Hindlimb muscle (tissue), 1 donor: ENCODE results near the gene MAST2. TPM values are rescaled to one million over a fixed set of nuclear protein-coding genes. Genes with fewer than 3 reads are reported as not detected.
A peak's percentile ranks its signal among the peaks of the same experiment; 100 is the strongest.
"Not testable (repeated sequence)": the region's sequence is repeated elsewhere in the genome, so short reads cannot be mapped to it uniquely, and the experiment has no call there.

ENCODE experiments used
- DNase-seq: peaks from one replicate; pipeline ENCODE4 v3.0.0-alpha.2; 2013
- polyA plus RNA-seq: library from polyadenylated mRNA; unstranded; fragments of 120-200 nt; gene quantifications from one replicate; pipeline ENCODE4 v1.2.1, GENCODE V29; 2013; ENCODE audit not compliant: insufficient read length

The MAST2 gene
- polyA plus RNA-seq, 1 donor = 96.2 TPM

DNA sequence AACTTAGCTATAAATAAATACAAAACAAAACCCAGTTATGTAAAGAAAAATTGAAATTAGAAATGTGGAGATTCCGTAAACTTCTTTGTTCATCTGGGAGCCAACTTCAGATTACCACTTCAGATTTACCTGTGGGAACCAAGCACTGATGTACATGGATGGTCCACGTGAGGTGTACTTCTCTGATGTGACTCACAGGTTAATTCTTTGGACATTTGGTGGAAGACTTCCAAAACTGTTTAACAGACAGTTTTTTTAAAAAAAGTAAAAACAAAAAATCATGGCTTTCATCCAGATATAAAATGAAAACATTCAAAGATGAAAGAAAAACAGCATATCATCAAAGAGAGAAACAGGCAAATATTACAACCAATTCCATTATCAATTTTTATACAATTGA lies 92.0 kb downstream of the MAST2 start:
- no peak for DNase-seq

DNA sequence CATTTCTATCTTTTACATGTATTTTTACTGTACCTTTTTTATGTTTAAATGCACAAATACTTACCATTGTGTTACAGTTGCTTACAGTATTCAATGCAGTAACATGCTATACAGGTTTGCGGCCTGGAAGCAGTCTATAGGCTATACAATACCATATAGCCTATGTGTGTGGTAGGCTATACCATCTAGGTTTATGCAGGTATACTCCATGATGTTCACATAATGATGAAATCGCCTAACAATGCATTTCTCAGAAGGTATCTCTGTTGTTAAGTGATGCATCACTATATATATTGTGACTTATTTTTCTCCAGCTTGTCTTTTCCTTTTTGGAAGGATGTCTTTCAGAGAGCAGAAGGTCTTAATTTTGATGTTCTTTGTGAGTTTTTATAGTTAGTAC lies 103.5 kb downstream of the MAST2 start:
- no peak for DNase-seq

DNA sequence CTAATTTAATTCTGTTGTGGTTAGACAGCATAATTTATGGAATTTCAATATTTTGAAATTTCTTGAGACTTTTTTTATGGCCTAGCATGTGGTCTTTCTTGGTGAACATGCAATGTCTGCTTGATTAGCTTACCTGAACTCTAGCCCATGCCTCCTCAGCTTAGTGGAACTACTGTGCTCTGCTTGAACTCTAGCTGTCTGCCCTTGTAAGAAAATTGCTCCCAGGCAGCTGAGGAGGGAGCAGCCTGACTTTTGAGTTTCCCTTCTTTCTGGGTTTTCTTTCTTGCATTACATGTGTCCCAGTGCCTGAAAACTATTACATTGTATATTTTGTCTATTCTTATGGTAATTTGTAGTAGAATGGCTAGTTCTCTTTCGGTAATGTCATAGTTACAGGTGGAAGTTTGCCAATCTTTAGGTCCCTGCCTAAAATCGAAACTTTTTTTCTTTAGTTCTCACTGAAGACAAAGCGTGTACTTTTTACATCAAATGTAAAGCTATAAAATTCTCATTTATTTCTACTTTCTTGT lies 105.3 kb downstream of the MAST2 start:
- DNase-seq = no peak

DNA sequence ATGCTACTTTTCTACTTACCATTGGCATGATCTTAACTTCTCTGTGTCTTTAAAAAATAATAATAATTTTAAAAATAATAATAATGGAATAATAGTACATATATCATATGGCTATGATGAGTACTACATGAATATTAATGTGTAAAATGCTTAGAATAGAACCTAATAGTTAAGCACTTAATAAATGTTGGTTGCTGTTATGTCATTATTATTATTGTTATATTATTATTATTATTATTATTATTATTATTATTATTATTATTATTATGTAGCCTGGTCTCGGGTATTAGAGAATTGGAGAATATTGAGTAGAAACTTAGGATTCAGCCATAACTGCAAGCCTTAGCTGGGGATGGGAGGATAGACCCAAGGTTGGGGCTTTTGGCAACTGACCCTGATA lies 108.2 kb downstream of the MAST2 start:
- DNase-seq = no peak

DNA sequence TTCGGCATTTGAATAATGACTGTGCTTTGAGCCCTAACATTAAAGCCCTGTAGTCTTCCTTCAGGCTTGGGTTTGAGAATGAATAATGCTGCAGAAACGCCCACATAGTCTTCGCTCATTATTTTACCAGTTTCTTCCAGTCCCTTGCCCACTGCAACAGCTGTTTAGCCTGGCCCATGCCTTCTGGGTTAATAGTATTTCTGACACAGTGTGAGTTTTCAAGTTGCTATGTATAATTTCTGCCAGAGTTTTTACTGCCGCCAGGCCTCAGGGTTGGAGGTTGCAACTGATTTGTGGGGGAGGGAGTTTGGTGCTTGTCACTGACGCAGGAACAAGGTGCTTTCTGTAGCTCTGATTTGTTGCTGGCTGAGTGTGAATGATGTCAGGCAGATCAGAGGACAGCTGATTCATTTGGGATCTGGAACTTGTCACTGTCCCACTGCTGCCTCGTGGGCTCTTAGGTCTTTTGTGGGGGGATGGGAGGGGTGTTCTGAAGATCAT lies 109.8 kb downstream of the MAST2 start:
- peak; percentile 21 for DNase-seq

DNA sequence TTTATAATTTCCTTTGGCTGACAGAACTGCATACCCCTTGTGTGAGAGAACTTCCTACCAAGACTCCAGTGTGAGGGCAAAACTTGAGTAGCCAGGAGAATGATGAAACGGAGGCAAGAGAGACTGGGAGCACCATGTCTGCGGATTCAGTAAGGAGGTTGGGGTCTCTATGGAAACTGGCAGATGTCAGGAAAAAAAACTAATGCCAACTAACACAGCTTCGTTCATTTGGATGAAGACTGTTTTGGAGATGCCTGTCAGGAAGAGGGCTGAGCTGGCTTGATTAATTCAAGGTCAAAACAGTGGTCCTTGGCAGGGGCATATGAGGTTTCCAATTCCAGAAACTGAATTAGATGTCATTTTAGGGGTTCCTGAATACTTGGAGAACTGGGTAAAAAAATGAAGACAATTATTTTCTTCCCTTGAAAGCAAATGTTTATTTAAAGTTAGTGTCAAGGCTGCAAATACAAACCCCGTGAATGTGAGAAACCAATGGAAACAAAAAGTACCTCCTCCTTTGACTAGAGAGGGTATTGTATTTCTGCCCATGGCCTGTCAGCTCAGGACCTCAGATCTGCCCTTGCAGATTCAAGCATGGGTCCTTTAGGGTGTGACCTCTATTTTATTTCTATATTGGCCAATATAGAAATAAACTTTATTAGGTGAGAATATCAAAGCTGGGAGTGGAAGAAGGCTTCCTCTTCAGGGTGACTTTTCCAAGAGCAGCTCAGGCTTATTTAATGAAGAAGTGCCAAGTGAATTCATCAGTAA lies 110.5 kb downstream of the MAST2 start:
- no peak for DNase-seq

DNA sequence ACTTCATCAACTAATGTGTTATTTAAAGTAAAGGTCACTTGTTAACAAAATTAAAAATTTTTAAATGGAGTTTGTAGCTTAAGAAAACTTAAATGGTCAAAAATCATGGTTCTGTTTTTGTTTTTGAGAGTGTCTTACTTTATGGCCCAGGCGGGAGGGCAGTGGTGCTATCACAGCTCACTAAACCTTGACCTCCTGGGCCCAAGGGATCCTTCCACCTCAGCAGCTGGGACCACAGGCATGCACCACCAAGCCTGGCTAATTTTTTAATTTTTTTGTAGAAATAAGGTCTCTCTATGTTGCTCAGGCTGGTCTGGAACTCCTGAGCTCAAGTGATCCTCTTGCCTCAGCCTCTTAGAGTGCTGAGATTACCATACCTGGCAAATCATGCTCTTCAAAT lies 111.4 kb downstream of the MAST2 start:
- DNase-seq = no peak

DNA sequence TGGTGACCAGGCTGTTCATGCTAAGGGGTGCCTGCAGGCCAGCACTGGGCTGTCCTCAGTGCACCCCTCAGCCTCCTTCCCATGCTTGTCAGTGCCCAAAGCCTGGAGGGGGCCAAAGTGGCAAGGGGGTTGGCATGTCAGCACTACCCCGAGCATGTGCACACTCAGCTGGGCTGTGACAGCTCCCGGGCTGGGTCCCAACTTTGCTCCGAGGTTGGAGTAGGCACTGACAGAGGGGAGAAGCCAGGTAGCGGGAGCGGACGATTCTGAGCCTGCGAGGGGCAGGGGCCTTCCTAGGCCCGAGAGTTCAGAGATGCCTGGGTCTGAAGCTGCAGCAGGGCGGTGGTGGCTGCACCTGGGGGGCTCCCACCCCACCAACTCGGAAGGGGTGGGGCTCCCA lies 119.0 kb downstream of the MAST2 start:
- DNase-seq = no peak

DNA sequence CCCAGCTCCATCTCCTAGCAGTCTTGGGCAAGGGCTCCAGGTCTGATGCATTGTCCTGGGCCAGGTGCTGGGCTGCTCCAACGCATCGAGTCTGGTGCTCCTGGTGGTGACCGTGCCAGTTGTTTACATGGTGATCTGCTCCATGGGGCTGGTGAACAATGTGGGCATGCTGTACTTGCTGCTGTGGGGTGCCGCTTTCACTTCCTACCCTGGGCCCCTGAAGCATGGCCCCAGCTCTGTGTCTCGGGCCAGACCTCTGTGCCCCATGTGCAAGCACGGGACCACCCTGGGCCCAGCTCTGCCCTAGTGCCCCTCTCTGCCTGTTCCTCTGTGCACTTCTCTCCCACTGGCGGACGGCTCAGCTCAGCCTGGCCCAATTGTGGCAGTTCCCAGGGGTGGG lies 119.4 kb downstream of the MAST2 start:
- DNase-seq = no peak

DNA sequence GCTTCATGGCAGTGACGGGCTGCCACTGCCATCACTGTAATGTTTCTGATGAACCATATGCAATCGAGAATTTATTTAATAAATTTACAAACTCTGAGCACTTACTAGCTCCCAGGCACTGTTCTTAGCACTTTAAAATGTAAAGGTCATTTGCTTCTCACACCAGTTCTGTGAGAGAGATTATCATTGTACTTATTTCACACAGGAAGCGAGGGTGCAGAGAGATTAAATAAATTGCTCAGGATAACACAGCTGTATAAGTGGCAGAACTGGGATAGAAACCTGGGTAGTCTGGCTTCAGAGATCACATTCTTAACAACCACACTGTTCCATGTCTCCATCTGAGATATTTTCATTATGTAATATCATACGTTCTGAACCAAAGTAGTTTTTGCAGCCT lies 119.9 kb downstream of the MAST2 start:
- DNase-seq = no peak

DNA sequence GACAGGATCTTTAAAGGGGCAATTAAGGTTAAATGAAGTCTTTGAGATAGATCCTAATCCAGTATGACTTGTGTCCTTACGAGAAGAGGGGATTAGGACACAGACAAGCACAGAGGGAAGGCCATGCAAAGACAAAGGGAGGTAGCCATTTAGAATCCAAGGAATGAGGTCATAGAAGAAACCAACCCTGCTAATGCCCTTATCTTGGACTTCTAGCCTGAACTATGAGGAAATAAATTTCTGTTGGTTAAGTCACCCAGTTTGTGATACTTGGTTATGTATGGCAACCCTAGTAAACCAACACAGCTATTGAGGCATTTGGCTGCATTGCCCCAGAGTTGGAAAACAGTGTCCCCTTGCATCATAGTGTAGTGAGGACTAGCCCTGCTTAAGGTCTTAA lies 121.3 kb downstream of the MAST2 start:
- DNase-seq = no peak

DNA sequence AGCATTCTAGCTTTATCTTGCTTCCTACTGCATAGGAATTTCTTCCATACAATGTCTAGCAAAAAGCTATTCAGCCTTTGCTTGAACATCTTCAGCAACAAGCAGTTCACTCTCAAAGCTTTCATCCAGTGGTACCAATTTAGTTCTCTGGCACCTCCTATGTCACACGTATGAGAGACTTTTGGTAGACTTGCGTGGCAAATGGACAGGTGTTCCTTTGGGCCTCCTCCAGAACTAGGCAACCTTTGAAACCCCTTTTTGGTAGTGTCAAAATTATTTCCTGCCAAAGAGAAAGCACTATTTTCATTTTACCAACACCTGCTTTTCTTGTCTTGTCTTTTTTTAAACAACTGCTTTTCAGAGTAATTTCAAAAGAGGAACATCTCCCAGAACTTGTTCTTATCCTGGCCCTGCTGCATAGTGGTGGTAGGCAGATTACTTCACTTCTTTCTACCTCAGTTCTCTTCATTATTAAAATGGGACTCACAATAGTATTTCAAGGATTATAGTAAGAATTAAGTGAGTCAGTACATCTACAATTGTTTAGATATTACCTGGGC lies 122.4 kb downstream of the MAST2 start:
- no peak for DNase-seq

DNA sequence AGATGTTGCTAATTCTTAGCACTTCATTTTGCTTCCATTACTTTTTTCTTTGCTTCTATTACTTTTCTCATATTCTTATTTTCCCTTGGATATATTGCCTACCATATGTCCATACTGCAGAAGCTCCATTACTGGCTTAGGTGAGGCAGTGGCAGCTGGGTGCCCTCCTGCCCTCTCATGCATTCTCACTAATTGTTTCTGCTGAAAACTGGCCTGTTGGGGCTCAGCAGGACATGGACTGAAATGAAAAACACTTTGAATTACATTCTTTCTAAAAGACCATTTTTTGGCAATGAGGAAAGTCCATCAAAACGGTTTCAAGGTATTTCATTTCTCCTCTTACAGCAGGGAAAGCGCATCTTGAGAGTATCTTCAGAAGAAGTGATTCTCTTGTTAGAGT lies 122.9 kb downstream of the MAST2 start:
- no peak for DNase-seq

DNA sequence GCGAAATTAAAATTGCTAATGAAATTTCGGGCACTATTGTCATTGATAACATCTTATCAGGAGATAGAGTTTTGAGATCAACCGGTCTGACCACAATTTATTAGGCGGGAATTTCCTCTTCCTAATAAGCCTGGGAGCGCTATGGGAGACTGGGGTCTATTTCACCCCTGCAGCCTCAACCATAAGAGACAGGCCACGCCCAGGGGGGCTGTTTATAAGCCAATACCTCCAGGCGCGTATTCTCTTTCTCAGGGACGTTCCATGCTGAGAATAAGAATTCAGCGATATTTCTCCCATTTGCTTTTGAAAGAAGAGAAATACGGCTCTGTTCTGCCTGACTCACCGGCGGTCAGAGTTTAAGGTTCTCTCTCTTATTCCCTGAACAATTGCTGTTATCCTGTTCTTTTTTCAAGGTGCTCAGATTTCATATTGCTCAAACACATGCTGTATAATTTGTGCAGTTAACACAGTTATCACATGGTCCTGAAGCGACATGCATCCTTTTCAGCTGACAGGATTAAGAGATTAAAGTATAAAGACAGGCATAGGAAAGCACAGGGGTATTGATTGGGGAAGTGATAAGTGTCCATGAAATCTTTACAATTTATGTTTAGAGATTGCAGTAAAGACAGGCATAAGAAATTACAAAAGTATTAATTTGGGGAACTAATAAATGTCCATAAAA lies 124.0 kb downstream of the MAST2 start:
- not testable (repeated sequence) for DNase-seq

DNA sequence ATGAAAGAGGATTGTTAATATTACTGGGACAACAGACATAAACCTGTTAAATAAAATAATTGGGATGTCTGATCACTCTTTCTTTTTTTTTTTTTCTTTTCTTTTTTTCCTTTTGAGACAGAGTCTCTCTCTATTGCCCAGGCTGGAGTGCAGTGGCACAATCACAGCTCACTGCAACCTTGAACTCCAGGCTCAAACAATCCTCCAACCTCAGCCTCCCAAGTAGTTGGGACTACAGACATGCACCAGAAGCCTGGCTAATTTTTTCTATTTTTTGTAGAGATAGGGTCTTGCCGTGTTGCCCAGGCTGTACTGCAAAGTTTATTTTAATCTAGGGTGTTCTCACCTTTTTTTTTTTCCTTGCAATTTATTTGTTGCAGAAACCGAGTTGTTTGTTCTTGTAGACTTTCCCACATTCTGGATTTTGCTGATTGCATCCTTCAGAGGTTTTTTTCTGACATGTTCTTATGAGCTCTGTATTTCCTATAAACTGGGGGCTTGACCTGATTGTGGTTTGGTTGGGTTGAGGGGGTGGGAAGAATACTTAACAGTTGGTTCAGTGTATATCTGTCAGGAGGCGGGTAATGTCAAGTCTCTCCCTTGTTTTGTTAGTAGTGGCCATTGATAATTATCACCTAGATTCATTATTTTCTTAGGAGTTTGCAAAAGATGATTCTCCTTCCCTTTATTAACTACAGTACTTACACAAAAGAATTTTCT lies 125.2 kb downstream of the MAST2 start:
- DNase-seq = no peak

DNA sequence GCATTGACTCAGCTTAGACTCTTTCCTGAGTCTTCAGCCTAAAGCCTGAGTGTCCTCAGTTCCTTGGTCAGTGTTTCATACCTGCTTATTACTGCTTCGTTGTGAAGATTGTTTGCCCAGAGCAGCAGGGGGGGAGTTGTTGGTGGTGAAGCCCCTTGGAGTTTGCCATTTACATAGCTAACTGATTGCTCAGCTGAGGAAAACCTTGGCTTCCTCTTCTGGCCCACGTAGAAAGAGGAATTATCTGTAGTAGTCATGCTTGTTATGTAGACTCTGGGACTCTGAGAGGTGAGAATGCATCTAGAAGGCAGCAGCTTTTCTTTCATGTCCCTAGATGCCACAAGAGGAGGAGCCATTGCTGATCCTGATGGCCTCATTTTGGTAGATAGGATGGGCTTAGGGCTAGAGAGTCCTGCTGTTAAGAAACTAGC lies 125.9 kb downstream of the MAST2 start:
- no peak for DNase-seq

DNA sequence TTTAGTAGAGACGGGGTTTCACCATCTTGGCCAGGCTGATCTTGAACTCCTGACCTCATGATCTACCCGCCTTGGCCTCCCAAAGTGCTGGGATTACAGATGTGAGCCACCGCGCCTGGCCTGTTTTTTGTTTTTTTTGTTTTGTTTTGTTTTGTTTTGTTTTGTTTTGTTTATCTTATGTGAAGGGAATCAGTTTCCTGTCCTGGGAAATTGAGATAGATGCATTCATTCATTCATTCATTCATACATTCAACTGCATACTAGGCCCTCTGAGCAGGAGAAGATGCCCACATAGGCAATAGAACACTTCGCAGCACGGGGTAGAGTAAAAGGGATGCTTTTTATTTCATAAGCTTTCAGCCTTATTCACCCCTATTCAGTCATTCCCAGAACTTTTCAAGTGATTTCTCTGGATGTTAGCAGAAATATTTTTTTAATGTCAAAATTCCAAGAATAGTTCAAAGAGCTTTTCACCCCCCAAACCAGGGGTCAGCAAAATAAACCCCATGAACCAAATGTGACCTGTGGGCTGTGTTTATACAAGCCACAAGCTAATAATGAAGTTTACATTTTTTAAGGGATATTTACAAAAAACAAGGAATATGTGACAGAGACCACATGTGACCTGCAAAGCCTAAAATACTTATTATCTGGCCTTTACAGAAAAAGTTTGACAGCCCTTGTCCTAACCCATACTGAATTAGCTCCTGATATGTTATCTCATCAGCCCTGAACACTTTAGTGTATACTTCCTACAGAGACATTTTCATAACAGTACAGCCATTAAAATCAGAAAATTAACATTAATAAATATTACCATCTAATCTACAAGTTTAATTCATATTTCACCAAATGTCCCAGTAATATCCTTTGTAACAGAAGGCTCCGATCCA lies 127.1 kb downstream of the MAST2 start:
- DNase-seq = no peak

DNA sequence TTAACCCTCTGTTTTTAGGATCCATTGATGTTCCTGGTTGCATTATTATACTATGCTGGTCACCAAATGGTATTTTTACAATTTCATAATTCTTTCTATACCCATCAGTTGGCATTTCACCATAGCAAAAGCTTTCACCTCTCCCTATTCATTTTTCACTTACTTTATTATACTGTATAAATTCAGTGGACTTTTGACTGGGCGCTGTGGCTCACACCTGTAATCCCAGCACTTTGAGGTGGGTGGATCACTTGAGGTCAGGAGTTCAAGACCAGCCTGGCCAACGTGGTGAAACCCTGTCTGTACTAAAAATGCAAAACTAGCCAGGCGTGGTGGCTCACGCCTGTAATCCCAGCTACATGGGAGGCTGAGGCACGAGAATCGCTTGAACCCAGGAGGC lies 128.8 kb downstream of the MAST2 start:
- DNase-seq = not testable (repeated sequence)

DNA sequence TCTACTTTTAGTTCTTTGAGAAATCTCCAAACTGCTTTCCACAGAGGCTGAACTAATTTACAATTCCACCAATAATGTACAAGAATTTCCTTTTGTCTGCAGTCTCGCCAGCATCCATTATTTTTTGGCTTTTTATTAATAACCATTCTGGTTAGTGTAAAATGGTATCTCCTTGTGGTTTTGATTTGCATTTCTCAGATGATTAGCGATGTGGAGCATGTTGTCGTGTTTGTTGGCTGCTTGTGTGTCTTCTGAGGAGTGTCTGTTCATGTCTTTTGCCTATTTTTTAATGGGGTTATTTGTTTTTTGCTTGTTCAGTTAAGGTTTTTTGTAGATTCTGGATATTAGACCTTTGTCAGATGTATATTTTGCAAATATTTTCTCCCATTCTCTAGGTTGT lies 131.5 kb downstream of the MAST2 start:
- DNase-seq = no peak

DNA sequence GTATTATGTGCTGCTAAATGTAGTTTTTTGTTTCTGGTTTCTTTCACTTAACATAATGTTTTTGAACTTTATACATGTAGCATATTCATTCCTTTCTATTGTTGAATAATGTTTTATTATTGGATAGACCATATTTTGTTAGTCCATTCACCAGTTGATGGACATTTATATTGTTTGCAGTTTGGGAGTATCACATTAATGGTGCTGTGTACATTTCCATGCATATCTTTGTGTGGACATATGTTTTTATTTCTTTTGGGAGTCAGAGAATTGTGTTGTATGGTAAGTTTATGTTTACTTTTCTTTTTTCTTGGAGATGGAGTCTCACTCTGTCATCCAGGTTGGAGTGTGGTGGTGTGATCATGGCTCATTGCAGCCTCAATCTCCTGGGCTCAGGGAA lies 134.6 kb downstream of the MAST2 start:
- DNase-seq = no peak

DNA sequence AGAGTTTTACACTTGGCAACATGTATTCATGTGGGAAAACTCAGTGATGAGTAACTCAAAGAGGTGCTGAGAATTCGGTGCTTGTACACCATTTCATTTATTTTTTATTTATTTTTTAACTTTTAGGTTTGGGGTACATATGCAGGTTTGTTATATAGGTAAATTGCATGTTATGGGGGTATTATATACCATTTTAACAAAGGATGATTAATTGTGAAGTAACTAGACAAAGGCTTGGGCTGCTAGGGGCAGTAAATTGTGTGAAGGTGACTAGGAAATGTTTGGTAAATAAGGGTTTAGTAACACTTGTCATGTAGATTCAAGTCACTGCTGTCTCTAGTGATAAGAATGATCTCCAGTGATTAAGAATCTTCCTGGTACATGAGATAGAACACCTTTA lies 139.0 kb downstream of the MAST2 start:
- no peak for DNase-seq

DNA sequence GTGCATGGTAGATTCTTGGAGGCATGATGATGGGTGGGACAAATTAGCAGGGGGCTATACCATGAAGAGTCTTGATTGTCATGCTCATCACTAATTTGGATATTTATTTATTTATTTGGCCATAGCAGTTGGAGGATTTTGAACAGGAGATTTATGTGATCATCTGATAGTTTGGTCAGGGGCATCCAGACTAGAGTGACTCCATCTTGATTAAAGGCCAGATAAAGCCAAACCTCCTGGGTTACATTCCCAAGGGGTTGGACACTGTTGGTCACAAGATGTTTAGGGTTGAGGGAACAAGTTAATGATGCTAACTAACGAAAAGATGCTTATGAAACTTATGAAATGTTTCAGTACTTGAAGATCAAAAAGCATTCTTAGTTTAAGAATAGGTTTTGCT lies 139.8 kb downstream of the MAST2 start:
- no peak for DNase-seq
